ENCODE data around the gene MKNK1.

- TF ChIP-seq CTCF (IDR thresholded peaks at IDR 0.05) (no peak), EZH2 (IDR thresholded peaks at IDR 0.05; ENCODE audit: borderline replicate concordance, insufficient read depth, low read depth, low read length, poor library complexity, severe bottlenecking) (no peak)
Observed at GRCh38 chr1:46569116-46569515, 35.0 kb downstream of the MKNK1 start.
